NCI-H2196 treated with DMSO at 0.1 percent for 48 hours (cell line): ENCODE data around the gene CCDC171.

ENCODE experiments used
- DNase-seq: peaks from one replicate; lab custom pipeline; 2025; ENCODE audit not compliant: unreplicated experiment; lab: John Stamatoyannopoulos, UW

The CCDC171 gene

DNA sequence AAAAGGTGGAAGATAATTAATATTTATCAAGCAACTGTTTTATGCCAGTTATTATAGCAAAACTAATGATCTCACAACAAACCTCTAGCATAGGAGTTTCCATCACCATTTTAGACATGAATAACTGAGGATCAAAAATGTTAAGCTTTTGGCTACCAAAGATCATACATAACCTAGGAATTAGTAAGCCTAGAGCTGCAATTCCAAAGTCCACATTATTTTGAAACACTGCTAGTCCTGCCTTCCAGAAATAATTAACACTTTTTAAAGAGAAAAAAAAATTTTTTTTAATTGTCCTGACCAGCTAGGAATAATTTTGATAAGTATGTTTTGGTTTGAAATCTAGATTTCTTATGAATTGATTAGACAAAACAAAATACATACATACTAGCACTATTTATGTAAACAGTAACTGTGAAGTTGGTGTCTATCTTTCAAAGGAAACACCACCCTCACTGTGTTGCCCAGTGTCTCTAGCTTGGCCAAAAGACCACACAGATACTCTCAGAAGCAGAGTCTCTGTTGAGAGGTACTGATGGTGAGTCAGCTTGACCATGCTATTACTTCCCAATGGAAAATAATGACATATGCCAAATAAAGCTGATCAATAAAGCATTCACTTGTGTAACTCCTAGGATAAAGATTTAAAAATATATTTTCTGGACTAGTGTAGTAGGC, 422.4 kb downstream of the CCDC171 start:
- DNase-seq = no peak

DNA sequence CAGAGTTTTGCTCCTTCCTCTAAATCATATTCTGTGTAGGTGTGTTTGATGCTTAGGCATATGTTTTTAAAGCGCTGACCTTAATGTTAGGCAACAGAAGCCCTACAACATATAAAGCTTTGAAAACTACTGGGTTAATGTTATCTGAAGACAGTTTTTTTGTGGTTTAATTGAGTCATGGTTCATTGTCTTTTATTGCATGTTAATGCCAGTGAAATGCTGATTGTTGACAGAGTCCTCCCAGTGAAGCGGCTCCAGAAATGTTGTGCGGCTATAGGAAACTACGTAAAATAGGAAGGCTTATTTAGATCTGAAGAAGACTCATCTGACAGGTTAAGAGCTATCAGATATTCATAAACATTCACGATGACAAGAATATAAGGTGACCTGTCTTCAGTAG, 424.6 kb downstream of the CCDC171 start:
- no peak for DNase-seq

DNA sequence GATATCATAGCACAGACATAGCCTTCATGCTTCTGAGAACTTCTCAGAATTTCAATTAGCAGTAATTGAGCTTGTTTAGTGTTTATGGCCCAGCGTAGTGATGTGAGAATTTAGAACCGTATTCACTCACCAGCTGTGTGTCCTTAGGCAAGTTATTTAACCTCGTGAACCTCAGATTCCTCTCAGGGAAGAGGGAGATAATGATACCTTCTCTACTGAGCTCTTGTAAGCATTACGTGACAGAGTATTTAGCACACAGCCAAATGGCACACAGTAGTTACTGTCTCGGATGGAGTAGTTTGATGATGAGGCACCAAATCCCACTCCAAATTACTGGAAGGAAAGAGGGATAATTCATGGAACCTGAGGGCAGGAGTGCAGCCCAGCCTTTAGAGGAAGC, 429.3 kb downstream of the CCDC171 start:
- DNase-seq = no peak

DNA sequence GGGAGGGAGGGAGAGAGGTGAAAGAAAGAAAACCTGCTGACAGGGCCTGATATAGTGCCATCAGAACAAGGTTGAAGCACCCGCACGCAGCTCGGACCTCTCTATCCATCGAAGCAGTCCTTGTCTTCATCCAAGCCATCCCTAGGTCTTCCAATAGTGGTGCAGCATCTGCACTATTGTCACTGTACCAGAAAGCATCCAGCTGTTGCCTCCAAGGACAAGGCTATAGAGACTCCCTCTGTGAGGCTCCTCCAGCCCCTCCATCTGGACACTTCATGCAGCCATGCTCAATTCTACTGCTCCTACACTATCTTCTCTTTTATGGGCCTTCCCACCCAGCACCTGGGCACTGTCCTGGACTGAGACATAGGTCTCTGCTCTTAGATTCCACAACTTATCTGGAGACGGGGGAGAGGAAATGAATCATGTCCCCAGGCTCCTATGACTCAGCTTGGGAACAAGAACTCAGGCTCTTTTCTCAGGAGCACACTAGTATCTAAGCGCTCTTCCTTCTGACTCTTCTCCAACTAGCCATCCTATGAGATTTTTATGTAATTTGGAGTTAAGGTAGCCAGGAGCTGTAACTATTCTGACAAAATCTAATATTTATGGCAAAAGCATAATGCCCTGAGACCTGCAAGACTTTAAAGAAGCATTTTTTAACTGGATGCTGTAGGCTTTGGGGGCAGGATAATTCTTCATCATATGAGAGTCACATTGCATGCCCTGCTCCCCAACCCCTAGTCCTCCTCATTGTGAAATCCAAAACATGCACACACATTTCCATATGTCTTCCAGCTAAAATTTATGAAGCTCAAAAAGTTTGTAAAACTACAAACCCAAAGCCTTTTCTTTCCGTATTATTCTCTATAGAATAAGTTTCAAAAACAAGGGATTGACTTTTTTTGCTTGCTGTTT, 446.8 kb downstream of the CCDC171 start:
- DNase-seq = no peak

DNA sequence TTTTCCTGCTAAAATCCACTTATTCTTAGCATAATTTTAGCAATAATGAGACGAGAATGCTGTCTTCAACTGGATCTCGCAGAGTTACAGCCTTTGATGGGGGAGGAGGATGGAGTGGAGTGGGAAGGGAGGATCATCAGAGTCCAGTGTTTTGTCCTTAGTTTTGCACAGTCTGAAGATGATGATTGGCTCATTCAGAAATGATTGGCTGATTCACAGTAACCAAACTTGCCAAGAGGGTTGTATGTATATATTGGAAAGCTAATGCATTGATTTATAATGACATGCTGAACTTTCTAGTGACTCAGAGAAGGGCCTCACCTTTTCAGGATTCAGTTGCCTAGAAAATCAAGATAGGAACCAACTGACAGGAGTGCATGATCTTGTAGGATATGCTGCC, 448.0 kb downstream of the CCDC171 start:
- DNase-seq = no peak

DNA sequence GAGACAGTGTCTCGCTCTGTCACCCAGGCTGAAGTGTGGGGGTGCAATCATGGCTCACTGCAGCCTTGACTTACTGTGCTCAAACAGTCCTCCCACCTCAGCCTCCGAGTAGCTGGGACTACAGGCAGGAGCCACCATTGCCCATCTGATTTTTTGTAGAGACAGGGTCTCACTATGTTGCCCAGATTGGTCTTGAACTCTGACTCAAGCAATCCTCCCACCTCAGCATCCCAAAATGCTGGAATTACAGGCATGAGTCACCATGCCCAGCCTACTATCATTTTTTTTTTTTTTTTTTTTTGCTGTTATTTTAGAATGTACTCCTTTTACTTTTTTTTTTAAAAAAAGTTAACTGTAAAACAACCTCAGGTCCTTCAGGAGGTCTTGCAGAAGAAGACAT, 449.0 kb downstream of the CCDC171 start:
- no peak for DNase-seq

DNA sequence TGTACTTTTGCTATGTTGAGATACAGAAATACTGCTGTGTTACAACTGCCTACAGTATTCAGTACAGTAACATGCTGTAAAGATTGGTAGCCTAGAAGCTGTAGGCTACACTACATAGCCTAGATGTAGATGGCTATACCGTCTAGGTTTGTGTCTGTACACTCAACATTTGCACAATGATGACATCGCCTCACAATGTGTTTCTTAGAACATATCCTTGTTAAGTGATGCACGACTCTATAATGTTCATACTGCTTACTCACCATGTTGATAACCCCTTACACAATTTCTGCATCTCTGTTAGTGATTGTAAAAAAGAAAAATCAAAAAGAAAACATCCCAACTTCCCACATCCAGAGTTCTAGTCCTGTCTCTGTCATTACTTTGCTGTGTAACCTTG, 450.0 kb downstream of the CCDC171 start:
- no peak for DNase-seq

DNA sequence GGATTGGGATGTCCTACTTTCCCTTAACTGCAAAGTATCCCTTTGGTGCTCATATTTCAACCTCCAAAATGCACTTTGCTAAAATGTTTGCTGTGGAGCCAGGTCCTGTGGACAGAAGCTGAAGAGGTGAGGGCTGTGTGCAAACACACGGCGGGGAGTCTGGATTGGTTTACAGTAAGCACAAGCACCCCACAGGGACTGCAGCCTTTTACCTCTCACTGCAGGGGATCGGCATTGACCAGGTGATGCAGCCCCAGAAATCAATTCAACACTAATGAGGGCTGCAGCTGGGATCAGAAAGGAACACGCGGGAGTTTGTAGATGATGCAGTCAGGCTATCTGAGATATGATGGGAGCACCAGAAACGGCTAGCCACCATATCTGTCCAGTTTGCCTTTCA, 450.9 kb downstream of the CCDC171 start:
- DNase-seq = no peak

DNA sequence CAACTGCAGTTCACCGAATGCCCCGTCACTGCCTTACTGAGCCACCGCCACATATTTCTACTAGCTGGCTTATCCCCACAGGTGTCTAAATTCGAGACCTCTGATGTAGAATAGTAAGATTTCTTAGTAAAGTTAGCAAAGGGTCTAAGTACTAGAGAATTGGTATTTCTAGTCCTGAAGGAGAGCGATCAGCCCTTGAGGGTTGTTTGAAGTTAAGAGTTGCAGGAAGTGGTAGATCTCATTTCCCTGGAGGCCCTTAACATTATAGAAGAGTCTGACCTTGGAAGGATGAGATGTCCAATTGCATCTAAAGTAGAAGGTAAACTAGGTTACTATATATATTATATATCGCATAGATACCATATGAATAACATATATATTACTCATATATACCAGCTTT, 451.8 kb downstream of the CCDC171 start:
- no peak for DNase-seq

DNA sequence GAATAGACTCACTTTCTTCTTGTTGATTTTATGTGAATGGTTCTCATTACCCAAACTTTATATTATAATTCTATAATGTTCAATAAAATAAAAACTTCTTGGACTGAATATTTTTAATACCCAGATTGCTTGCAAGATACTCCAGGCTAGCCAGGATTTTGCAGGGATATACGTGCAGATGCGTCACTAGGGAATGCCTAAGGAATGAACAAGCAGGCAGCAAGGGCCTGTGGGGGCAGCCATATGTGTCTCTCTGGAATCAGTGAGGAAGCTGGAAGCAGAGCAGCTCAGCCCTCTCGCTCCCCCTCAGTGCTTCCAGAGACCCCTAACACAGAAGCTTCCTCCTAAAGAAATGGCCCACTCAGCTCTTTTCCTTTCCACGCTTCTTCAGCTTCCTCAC, 457.4 kb downstream of the CCDC171 start:
- DNase-seq = no peak

DNA sequence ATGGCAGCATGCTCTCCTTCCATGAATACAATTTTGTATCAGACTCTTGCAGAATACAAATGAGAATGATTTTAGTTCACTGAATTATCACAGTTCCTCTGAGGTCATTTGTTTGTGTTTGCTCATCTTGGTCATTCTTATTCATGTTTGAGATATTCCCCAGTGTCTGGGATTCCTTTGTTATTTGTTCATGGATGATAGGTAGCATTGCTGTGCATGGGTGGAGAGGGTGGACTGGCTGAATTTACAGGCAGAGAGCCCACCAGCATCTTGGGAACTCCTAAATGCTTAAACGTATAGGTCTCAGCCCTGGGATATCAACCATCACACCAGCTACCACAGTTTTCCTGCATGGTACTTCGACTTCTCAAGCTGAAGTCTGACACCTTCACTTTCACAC, 459.8 kb downstream of the CCDC171 start:
- DNase-seq = no peak

DNA sequence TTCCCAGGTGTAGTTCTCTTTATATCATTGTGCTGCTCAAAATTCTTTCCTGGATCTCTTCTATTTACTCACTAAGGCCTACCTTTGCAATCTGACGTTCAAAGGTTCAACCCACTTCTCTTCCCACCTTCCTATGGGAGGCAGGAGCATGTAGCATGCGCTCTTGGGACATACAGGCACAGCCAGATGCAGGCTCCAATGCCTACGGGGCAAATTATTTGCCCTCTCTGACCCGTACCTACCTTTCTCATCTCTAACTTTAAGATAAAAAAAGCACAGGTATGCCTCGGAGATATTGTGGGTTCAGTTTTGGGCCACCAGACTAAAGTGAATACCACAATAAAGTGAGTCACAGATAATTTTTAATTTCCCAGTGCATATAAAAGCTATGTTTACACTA, 460.5 kb downstream of the CCDC171 start:
- no peak for DNase-seq

DNA sequence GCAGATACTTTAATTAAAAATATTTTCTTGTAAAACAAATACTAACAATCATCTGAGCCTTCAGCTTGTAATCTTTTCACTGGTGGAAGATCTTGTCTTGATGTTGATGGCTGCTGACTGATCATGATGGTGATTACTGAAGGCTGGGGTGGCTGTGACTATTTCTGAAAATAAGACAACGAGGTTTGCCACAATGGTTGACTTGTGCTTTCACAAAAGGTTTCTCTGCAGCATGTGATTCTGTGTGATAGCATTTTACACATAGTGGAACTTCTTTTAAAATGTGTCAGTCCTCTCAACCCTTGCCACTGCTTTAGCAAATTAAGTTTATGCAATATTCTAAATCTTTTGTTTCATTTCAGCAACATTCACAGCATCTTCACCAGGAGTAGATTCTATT, 461.0 kb downstream of the CCDC171 start:
- no peak for DNase-seq

DNA sequence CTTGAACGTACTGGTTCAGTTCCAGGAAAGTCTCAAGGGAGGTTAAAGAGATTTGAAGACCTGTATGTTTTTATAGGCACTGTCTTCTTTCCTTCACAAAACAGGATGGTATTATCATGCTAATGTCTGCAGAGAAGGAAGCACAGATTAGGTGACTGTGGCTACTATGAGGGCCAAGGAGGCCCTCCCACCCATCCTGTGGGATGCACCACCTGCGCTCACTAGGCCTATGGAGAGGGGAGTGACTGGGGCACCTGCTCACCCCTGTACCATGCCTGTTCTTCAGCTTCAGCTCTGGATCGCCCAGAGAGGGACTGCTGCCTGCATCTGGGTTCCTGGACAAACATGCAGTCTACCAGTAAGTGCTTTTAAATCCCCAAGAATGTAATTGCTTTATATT, 469.4 kb downstream of the CCDC171 start:
- DNase-seq = no peak

DNA sequence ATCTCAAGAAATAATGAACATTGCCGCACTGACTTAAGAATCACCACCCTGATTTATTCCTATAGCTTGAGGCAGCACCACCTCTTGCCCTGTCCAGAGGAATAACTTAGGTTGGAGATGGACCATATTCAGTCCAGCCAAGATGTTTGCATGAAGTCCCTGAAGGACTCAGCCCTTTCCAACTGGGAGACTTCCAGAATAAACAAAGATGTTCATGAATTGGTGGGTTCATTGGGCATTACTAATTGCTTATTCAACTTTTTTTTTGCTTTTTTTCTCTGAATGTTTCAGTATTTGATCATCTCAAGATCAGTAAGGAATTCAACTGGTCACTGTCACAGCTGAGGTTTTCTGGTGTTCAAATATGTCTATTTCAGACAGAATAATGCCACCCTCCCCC, 470.6 kb downstream of the CCDC171 start:
- DNase-seq = no peak
